Measurements from ENCODE around the gene SNURF.
"Not testable (repeated sequence)": the region's sequence is repeated elsewhere in the genome, so short reads cannot be mapped to it uniquely, and the experiment has no call there.

Gene SNURF

GRCh38 chr15:24954783-24955530 is at the start of gene SNURF, which contains the start of gene SNRPN:
TSS of gene SNURF (plus strand) at chr15:24954987. CDS start at chr15:24955049, 62 bp downstream.
TSS of gene SNRPN (plus strand) at chr15:24954987. CDS start at chr15:24974454, 19,467 bp downstream.
- no peak for TF ChIP-seq CTCF (IDR thresholded peaks at IDR 0.05; ENCODE audit: low read depth, low read length)
- peak; percentile 76 to 78 for DNase-seq (ENCODE audit: low read depth in 2 of 2)
- peak within 1 kb of the TSS; percentile 86 to 89 for H3K4me3 ChIP-seq (replicated peaks in 1 of 2; ENCODE audit: low read depth in 2 of 2, low read length in 2 of 2)

- no peak for TF ChIP-seq CTCF (IDR thresholded peaks at IDR 0.05; ENCODE audit: low read depth, low read length)
- H3K4me3 ChIP-seq (replicated peaks in 1 of 2; ENCODE audit: low read depth in 2 of 2, low read length in 2 of 2), result no peak overlapping the region
- DNase-seq (ENCODE audit: low read depth in 2 of 2), result no peak
Observed at GRCh38 chr15:24916305-24917009, 38.3 kb upstream of the SNURF start.

- no peak for TF ChIP-seq CTCF (IDR thresholded peaks at IDR 0.05; ENCODE audit: low read depth, low read length)
- DNase-seq (ENCODE audit: low read depth in 2 of 2), result no peak
- H3K4me3 ChIP-seq (replicated peaks in 1 of 2; ENCODE audit: low read depth in 2 of 2, low read length in 2 of 2), result no peak overlapping the region
Observed at GRCh38 chr15:24917431-24917830, 37.4 kb upstream of the SNURF start.

GRCh38 chr15:24919446-24919845 is 35.3 kb upstream of the SNURF start:
- no peak overlapping the region for H3K4me3 ChIP-seq (replicated peaks in 1 of 2; ENCODE audit: low read depth in 2 of 2, low read length in 2 of 2)
- no peak for TF ChIP-seq CTCF (IDR thresholded peaks at IDR 0.05; ENCODE audit: low read depth, low read length)

DNA sequence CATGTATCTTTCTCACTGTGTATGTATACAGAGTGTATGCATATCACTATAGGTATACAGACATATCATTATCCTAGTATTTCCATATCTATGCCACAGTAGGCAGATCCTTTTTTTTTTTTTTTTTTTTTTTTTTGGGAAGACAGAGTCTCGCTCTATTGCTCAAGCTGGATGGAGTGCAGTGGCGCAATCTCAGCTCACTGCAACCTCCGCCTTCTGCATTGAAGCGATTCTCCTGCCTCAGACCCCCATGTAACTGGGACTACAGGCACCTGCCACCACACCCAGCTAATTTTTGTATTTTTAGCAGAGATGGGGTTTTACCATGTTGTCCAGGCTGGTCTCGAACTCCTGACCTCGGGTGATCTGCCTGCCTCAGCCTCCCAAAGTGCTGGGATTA is 32.0 kb upstream of the SNURF start:
- DNase-seq (ENCODE audit: low read depth in 2 of 2); H3K4me3 ChIP-seq (replicated peaks in 1 of 2; ENCODE audit: low read depth in 2 of 2, low read length in 2 of 2): not testable (repeated sequence)

More at GRCh38 chr15:24919446-24919845, 35.3 kb upstream of the SNURF start:
- no peak for DNase-seq (ENCODE audit: low read depth in 2 of 2)

- no peak for DNase-seq (ENCODE audit: low read depth in 2 of 2)
- no peak overlapping the region for H3K4me3 ChIP-seq (replicated peaks in 1 of 2; ENCODE audit: low read depth in 2 of 2, low read length in 2 of 2)
- TF ChIP-seq CTCF (IDR thresholded peaks at IDR 0.05; ENCODE audit: low read depth, low read length), result no peak
Observed at GRCh38 chr15:24924153-24924552, 30.6 kb upstream of the SNURF start.

GRCh38 chr15:24924621-24925020 is 30.2 kb upstream of the SNURF start:
- no peak for TF ChIP-seq CTCF (IDR thresholded peaks at IDR 0.05; ENCODE audit: low read depth, low read length)
- no peak for DNase-seq (ENCODE audit: low read depth in 2 of 2)
- no peak overlapping the region for H3K4me3 ChIP-seq (replicated peaks in 1 of 2; ENCODE audit: low read depth in 2 of 2, low read length in 2 of 2)

GRCh38 chr15:24931874-24932732 is 22.7 kb upstream of the SNURF start:
- H3K4me3 ChIP-seq (replicated peaks in 1 of 2; ENCODE audit: low read depth in 2 of 2, low read length in 2 of 2); DNase-seq (ENCODE audit: low read depth in 2 of 2): not testable (repeated sequence)
